ENCODE data around the gene GSN. TPM values are rescaled to one million over a fixed set of nuclear protein-coding genes. Genes with fewer than 3 reads are reported as not detected.

The GSN gene
- total RNA-seq, 4 donors from 2014 or later, result 364 to 571 (median 480) TPM

- Histone ChIP-seq H3K27ac (no peak overlapping the region), H3K9me3 (no peaks in the 10 kb centered on the region), H3K27me3 (no peaks in the 10 kb centered on the region), H3K4me3 (no peak overlapping the region), H3K36me3 (no peaks in the 10 kb centered on the region), H3K4me1 (no peaks in the 10 kb centered on the region)
- no peak for DNase-seq
- TF ChIP-seq CTCF (IDR thresholded peaks at IDR 0.05) (no peak), POLR2A (IDR thresholded peaks at IDR 0.05) (no peak)
Observed at GRCh38 chr9:121249563-121249962, 18.4 kb upstream of the GSN start.

GRCh38 chr9:121252104-121252851 lies 15.7 kb upstream of the GSN start:
- no peak for DNase-seq
- Histone ChIP-seq H3K36me3 (no peaks in the 10 kb centered on the region), H3K4me3 (no peak overlapping the region), H3K27me3 (no peaks in the 10 kb centered on the region), H3K4me1 (no peaks in the 10 kb centered on the region), H3K9me3 (no peaks in the 10 kb centered on the region), H3K27ac (no peak overlapping the region)
- no peak for TF ChIP-seq POLR2A (IDR thresholded peaks at IDR 0.05)
- no peak for TF ChIP-seq CTCF (IDR thresholded peaks at IDR 0.05)

GRCh38 chr9:121253162-121253561 lies 14.8 kb upstream of the GSN start:
- H3K27ac ChIP-seq, result no peak overlapping the region

GRCh38 chr9:121253821-121254501 lies 14.0 kb upstream of the GSN start:
- no peaks in the 10 kb centered on the region for H3K27me3 ChIP-seq
- H3K27ac ChIP-seq, result no peak overlapping the region
- TF ChIP-seq CTCF (IDR thresholded peaks at IDR 0.05) (no peak), POLR2A (IDR thresholded peaks at IDR 0.05) (no peak)

More at GRCh38 chr9:121253162-121253561, 14.8 kb upstream of the GSN start:
- Histone ChIP-seq H3K4me1 (no peaks in the 10 kb centered on the region), H3K9me3 (no peaks in the 10 kb centered on the region), H3K4me3 (no peak overlapping the region), H3K36me3 (no peaks in the 10 kb centered on the region), H3K27me3 (no peaks in the 10 kb centered on the region)
- no peak for DNase-seq
- TF ChIP-seq POLR2A (IDR thresholded peaks at IDR 0.05), result no peak
- no peak for TF ChIP-seq CTCF (IDR thresholded peaks at IDR 0.05)

GRCh38 chr9:121259498-121259897 lies 8.5 kb upstream of the GSN start:
- Histone ChIP-seq H3K27me3 (no peaks in the 10 kb centered on the region), H3K27ac (no peak overlapping the region), H3K9me3 (no peaks in the 10 kb centered on the region), H3K36me3 (no peaks in the 10 kb centered on the region), H3K4me1 (no peaks in the 10 kb centered on the region), H3K4me3 (no peak overlapping the region)
- no peak for TF ChIP-seq POLR2A (IDR thresholded peaks at IDR 0.05)
- no peak for DNase-seq

More at GRCh38 chr9:121253821-121254501, 14.0 kb upstream of the GSN start:
- Histone ChIP-seq H3K36me3 (no peaks in the 10 kb centered on the region), H3K4me1 (no peaks in the 10 kb centered on the region), H3K4me3 (no peak overlapping the region), H3K9me3 (no peaks in the 10 kb centered on the region)
- DNase-seq, result no peak

- H3K27me3 ChIP-seq, result no peaks in the 10 kb centered on the region
- no peak overlapping the region for H3K4me3 ChIP-seq
- TF ChIP-seq CTCF (IDR thresholded peaks at IDR 0.05) (no peak), POLR2A (IDR thresholded peaks at IDR 0.05) (no peak)
Observed at GRCh38 chr9:121259935-121260334, 8.0 kb upstream of the GSN start.

More at GRCh38 chr9:121259935-121260334, 8.0 kb upstream of the GSN start:
- DNase-seq, result no peak
- H3K9me3 ChIP-seq, result no peaks in the 10 kb centered on the region
- H3K27ac ChIP-seq, result no peak overlapping the region
- no peaks in the 10 kb centered on the region for H3K4me1 ChIP-seq
- H3K36me3 ChIP-seq, result no peaks in the 10 kb centered on the region

All from Peyer's patch (tissue), 4 donors.